HepG2 (cell line): ENCODE measurements around the gene INTS15. TPM values are rescaled to one million over a fixed set of nuclear protein-coding genes. Genes with fewer than 3 reads are reported as not detected.

ENCODE experiments used
- ATAC-seq: fragments of 200-7000 bp; cut with Tn5 transposase; 3 replicates; pipeline ENCODE4 v1.9.1; 2020; ENCODE audit warnings: mild to moderate bottlenecking, moderate library complexity
- BruUV-seq: library from RNA; stranded (reverse); fragments of 400-500 nt; replicated peaks from 2 replicates; lab custom pipeline; 2021; lab: Mats Ljungman, UMichigan
- CTCF ChIA-PET: fragments of 300-600 bp; formaldehyde crosslinking; extraction: SDS; loops from one replicate; lab custom pipeline; 2021; ENCODE audit warnings: low total read pairs, inconsistent platforms, low intra/inter-chr PET ratio; lab: Yijun Ruan, JAX
- POLR2A ChIA-PET: fragments of 350-600 bp; sonication (Branson Sonifier 250); formaldehyde crosslinking; loops from one replicate; lab custom pipeline; 2020; ENCODE audit warnings: antibody characterized with exemption, inconsistent platforms; lab: Yijun Ruan, JAX
- DNase-seq: peaks from one replicate; pipeline ENCODE4 v3.0.0-alpha.2; 2015; ENCODE audit warnings: low spot score
- FAIRE-seq: peaks from 3 replicates; lab custom pipeline; 2011; peaks lifted over from hg19 to GRCh38; lab: Jason Lieb, UNC
- H2AFZ ChIP-seq: one replicate; pipeline ENCODE4 v1.6.1; 2011; ENCODE audit warnings: low read length, inconsistent platforms
- H3K27ac ChIP-seq: fragments of 300-600 bp; 3 replicates; pipeline ENCODE4 v1.8.0; 2011; ENCODE audit warnings: mixed run types, mild to moderate bottlenecking, mixed read lengths, low read length, inconsistent platforms; ENCODE audit not compliant: insufficient read depth; ENCODE audit errors: extremely low read length
- H3K27me3 ChIP-seq, 2 experiments: fragments of 200-600 bp in 1 of 2; 2 replicates in 1 of 2; 3 replicates in 1 of 2; pipeline versions ENCODE4 v1.6.0 to v1.8.0; 2011; ENCODE audit warnings: low read length in 2 of 2, mild to moderate bottlenecking in 2 of 2, moderate library complexity in 2 of 2, inconsistent platforms in 1 of 2; ENCODE audit not compliant: insufficient read depth in 2 of 2, control insufficient read depth in 1 of 2
- H3K36me3 ChIP-seq, 2 experiments: fragments of 200-600 bp in 1 of 2; replicated peaks in 1 of 2; 2 replicates in 1 of 2; 3 replicates in 1 of 2; pipeline versions ENCODE4 v1.5.1 to v1.8.0; 2011; ENCODE audit warnings: low read length in 2 of 2, inconsistent platforms in 1 of 2; ENCODE audit not compliant: insufficient read depth in 2 of 2, control insufficient read depth in 1 of 2
- H3K4me1 ChIP-seq: 2 replicates; pipeline ENCODE4 v1.5.1; 2012; ENCODE audit warnings: low read length, inconsistent platforms; ENCODE audit not compliant: insufficient read depth
- H3K4me2 ChIP-seq: 2 replicates; pipeline ENCODE4 v1.6.0; 2011; ENCODE audit warnings: low read depth, low read length, inconsistent platforms
- H3K4me3 ChIP-seq, 3 experiments: fragments of 200-600 bp in 1 of 3; sonication (generic), shearing (Covaris generic) in 1 of 3; replicated peaks in 1 of 3; 2 replicates each; pipeline ENCODE4 v1.5.1; 2011 to 2016; ENCODE audit warnings: low read length in 3 of 3, inconsistent platforms in 2 of 3, low read depth in 2 of 3, mild to moderate bottlenecking in 2 of 3, control low read depth in 1 of 3, mixed read lengths in 1 of 3; ENCODE audit not compliant: insufficient read depth in 1 of 3
- H3K79me2 ChIP-seq: one replicate; pipeline ENCODE4 v1.6.1; 2011; ENCODE audit warnings: low read length, inconsistent platforms; ENCODE audit not compliant: insufficient read depth
- H3K9ac ChIP-seq: 2 replicates; pipeline ENCODE4 v1.6.0; 2011; ENCODE audit warnings: mild to moderate bottlenecking, low read depth, low read length, inconsistent platforms; ENCODE audit not compliant: insufficient read depth
- H3K9me3 ChIP-seq: 2 replicates; pipeline ENCODE4 v1.5.1; 2012; ENCODE audit warnings: mild to moderate bottlenecking, low read length
- H4K20me1 ChIP-seq: 2 replicates; pipeline ENCODE4 v1.6.0; 2011; ENCODE audit warnings: inconsistent platforms, mild to moderate bottlenecking, low read length, moderate library complexity; ENCODE audit not compliant: insufficient read depth
- BCL6 ChIP-seq: IDR thresholded peaks from 2 replicates; pipeline ENCODE4 v1.6.1; 2016; ENCODE audit warnings: missing genetic modification reagents, missing compliant biosample characterization
- ETV6 ChIP-seq: sonication (generic); formaldehyde crosslinking; conservative IDR thresholded peaks from 2 replicates; pipeline ENCODE4 v1.4.0; 2020; ENCODE audit warnings: missing genetic modification reagents
- PHF21A ChIP-seq: sonication (generic); formaldehyde crosslinking; IDR thresholded peaks from 2 replicates; pipeline ENCODE4 v1.5.0; 2020; ENCODE audit warnings: mild to moderate bottlenecking, missing genetic modification reagents
- PRDM10 ChIP-seq: sonication (generic); formaldehyde crosslinking; IDR thresholded peaks from 2 replicates; pipeline ENCODE4 v1.4.0; 2020; ENCODE audit warnings: low read depth, missing genetic modification reagents
- RNF219 ChIP-seq: sonication (generic); formaldehyde crosslinking; IDR thresholded peaks from 2 replicates; pipeline ENCODE4 v1.5.0; 2020; ENCODE audit warnings: mild to moderate bottlenecking, missing genetic modification reagents
- SOX13 ChIP-seq, 3 experiments: fragments of 450-650 bp in 1 of 3; sonication (generic) in 1 of 3; formaldehyde crosslinking in 1 of 3; IDR thresholded peaks in 2 of 3; conservative IDR thresholded peaks in 1 of 3; 2 replicates each; pipeline versions ENCODE4 v1.5.0 to v1.6.1; 2016 to 2020; ENCODE audit warnings: antibody characterized with exemption in 1 of 3, mild to moderate bottlenecking in 1 of 3, missing compliant biosample characterization in 1 of 3, missing genetic modification reagents in 1 of 3, moderate library complexity in 1 of 3
- ZMYM4 ChIP-seq: sonication (generic); formaldehyde crosslinking; IDR thresholded peaks from 2 replicates; pipeline ENCODE4 v1.8.1; 2023; ENCODE audit warnings: mild to moderate bottlenecking, missing genetic modification reagents
- ZNF101 ChIP-seq: sonication (generic); formaldehyde crosslinking; IDR thresholded peaks from 2 replicates; pipeline ENCODE4 v1.4.0; 2020; ENCODE audit warnings: mild to moderate bottlenecking, low read depth, missing genetic modification reagents, borderline replicate concordance
- ZNF121 ChIP-seq: sonication (generic); formaldehyde crosslinking; IDR thresholded peaks from 2 replicates; pipeline ENCODE4 v1.5.0; 2020; ENCODE audit warnings: mild to moderate bottlenecking, missing genetic modification reagents
- whole genome bisulfite sequencing: methylation state at CpG from one replicate; pipeline ENCODE4 v1.1.6; 2017; ENCODE audit warnings: low lambda C conversion rate; 5-methylcytosine and 5-hydroxymethylcytosine counted together
- in situ Hi-C: cut with HindIII; loops from 2 replicates; pipeline ENCODE4 v1.10.0; 2017; ENCODE audit warnings: low pct_unique_long_range_greater_than_20kb; ENCODE audit not compliant: extremely low pct_ligation_motif_present
- intact Hi-C: fragments of 100-400 bp; cut with micrococcal nuclease; formaldehyde crosslinking; loops from one replicate; pipeline ENCODE4 v1.10.0; 2022; ENCODE audit not compliant: unreplicated experiment
- polyA plus RNA-seq, 8 experiments: library from polyadenylated mRNA; depleted of rRNA in 3 of 8; stranded (reverse) in 7 of 8; unstranded in 1 of 8; fragments of >200 nt; fragmentation: Illumina TruSeq in 4 of 8; extraction: Trizol in 4 of 8; gene quantifications; 2 replicates each; pipeline versions ENCODE4 v1.2.1 to v1.2.3, GENCODE V29; 2011 to 2016; ENCODE audit warnings: low read depth in 4 of 8, missing spikeins in 1 of 8, mixed read lengths in 1 of 8; ENCODE audit not compliant: insufficient read depth in 1 of 8
- total RNA-seq, 5 experiments: library from RNA; depleted of rRNA; stranded (reverse); fragments of >200 nt; fragmentation: Illumina TruSeq; extraction: Trizol; gene quantifications; 2 replicates each; pipeline ENCODE4 v1.2.3, GENCODE V29; 2016; ENCODE audit warnings: low read depth in 1 of 5

The INTS15 gene
- total and polyA plus RNA-seq, 2 of the 13 experiments (the other 11 are each of a cell fraction or from before 2014, with no cell fraction given) = 16.3 to 25.7 TPM

GRCh38 chr7:6542368-6542767 is 47.5 kb upstream of the INTS15 start:
- ChIA-PET CTCF (no interaction called here), POLR2A (no interaction called here)
- in situ Hi-C loops (no loop called here), intact Hi-C loops (no loop called here)
- no peak overlapping the region for H2AFZ ChIP-seq
- H3K9me3 ChIP-seq = no peaks in the 10 kb centered on the region
- H3K4me2 ChIP-seq = 0 out of 2 replicates have a peak overlapping the region, but pooled peaks have one; percentile 48
- 36% methylated on average over 1 of the region's 1 CpG for WGBS
- no peaks in the 10 kb centered on the region for H3K36me3 ChIP-seq
- H3K4me1 ChIP-seq = peaks cover 38% of the 10 kb centered on the region
- peaks cover 0 to 4% of the 10 kb centered on the region in 2 experiments; a peak in 2 of 5 replicates for H3K27me3 ChIP-seq
- H3K79me2 ChIP-seq = no peaks in the 10 kb centered on the region
- BruUV-seq = no TSS peak
- no peak for DNase-seq
- TF ChIP-seq SOX13 (IDR thresholded peaks at IDR 0.05) (no peak), SOX13 (CRISPR knock-in tag; conservative IDR thresholded peaks at IDR 0.05 in 1 of 2, IDR thresholded peaks at IDR 0.05 in 1 of 2) (no peak), ETV6 (CRISPR knock-in tag) (no peak), PHF21A (CRISPR knock-in tag) (no peak), ZNF121 (0 out of 2 replicates have a peak, but pooled peaks have one; percentile 59), BCL6 (CRISPR knock-in tag) (no peak), PRDM10 (CRISPR knock-in tag) (no peak), ZNF101 (CRISPR knock-in tag) (no peak), ZMYM4 (CRISPR knock-in tag) (no peak), RNF219 (CRISPR knock-in tag) (no peak)
- no peak overlapping the region for H3K27ac ChIP-seq
- H3K4me3 ChIP-seq = 0 out of 6 replicates have a peak overlapping the region, but pooled peaks of 1 of the 3 experiments have one; percentile 4
- no peaks in the 10 kb centered on the region for H4K20me1 ChIP-seq
- H3K9ac ChIP-seq = no peak overlapping the region
- FAIRE-seq = no peak
- no peak for ATAC-seq
